Nucleus accumbens (tissue), 56 donors: ENCODE results near the gene ZNF37A.
"Not testable (repeated sequence)": the region's sequence is repeated elsewhere in the genome, so short reads cannot be mapped to it uniquely, and the experiment has no call there.

ENCODE experiments used
- DNase-seq, 56 donors: peaks; one replicate each; lab custom pipeline; 2025; lab: John Stamatoyannopoulos, UW

The ZNF37A gene

GRCh38 chr10:38146579-38147333, 52.6 kb downstream of the ZNF37A start:
- no peak for DNase-seq

- no peak for DNase-seq
Observed at GRCh38 chr10:38147686-38148085, 53.5 kb downstream of the ZNF37A start.

- DNase-seq: not testable (repeated sequence)
Observed at GRCh38 chr10:38150891-38151463, 56.8 kb downstream of the ZNF37A start.

- no peak for DNase-seq
Observed at GRCh38 chr10:38156416-38157269, 62.5 kb downstream of the ZNF37A start.

- DNase-seq: no peak
Observed at GRCh38 chr10:38157270-38157685, 63.1 kb downstream of the ZNF37A start.

GRCh38 chr10:38159004-38159403, 64.9 kb downstream of the ZNF37A start:
- DNase-seq: no peak

GRCh38 chr10:38163617-38164016, 69.5 kb downstream of the ZNF37A start:
- no peak for DNase-seq

- DNase-seq: no peak
Observed at GRCh38 chr10:38174336-38174735, 80.2 kb downstream of the ZNF37A start.

- no peak for DNase-seq
Observed at GRCh38 chr10:38184477-38184876, 90.3 kb downstream of the ZNF37A start.
